Esophagus muscularis mucosa (tissue), 4 donors: ENCODE results near the gene CDC45. TPM values are rescaled to one million over a fixed set of nuclear protein-coding genes. Genes with fewer than 3 reads are reported as not detected.

Source experiments
- DNase-seq: peaks from one replicate; pipeline ENCODE4 v3.0.0-alpha.2; 2017; ENCODE audit errors: extremely low spot score
- H3K27ac ChIP-seq, 4 donors: fragments of 200-600 bp; sonication (generic); replicated peaks in 1 of 4; 1 replicate in 3 of 4; 2 replicates in 1 of 4; pipeline ENCODE4 v1.5.1; 2016 to 2019; ENCODE audit warnings: mild to moderate bottlenecking in 1 of 4
- H3K27me3 ChIP-seq, 4 donors: fragments of 200-600 bp; sonication (generic); one replicate each; pipeline versions ENCODE4 v1.5.1 to v1.6.0; 2016 to 2019
- H3K36me3 ChIP-seq, 4 donors: fragments of 200-600 bp; sonication (generic); one replicate each; pipeline ENCODE4 v1.5.1; 2016 to 2019
- H3K4me1 ChIP-seq, 4 donors: fragments of 200-600 bp; sonication (generic); one replicate each; pipeline ENCODE4 v1.5.1; 2016 to 2019
- H3K4me3 ChIP-seq, 4 donors: fragments of 200-600 bp; sonication (generic); 1 replicate in 2 of 4; 2 replicates in 2 of 4; pipeline ENCODE4 v1.5.1; 2016 to 2019; ENCODE audit warnings: mild to moderate bottlenecking in 4 of 4, moderate library complexity in 1 of 4
- H3K9me3 ChIP-seq, 4 donors: fragments of 200-600 bp; sonication (generic); 1 replicate in 3 of 4; 2 replicates in 1 of 4; pipeline ENCODE4 v1.5.1; 2016 to 2019
- CTCF ChIP-seq, 3 experiments: fragments of 200-600 bp in 2 of 3; fragments of 450-650 bp in 1 of 3; sonication (generic) in 2 of 3; IDR thresholded peaks; one replicate each; pipeline ENCODE4 v1.5.1; 2017 to 2019; ENCODE audit warnings: antibody characterized with exemption in 3 of 3, mild to moderate bottlenecking in 2 of 3, moderate library complexity in 1 of 3
- EP300 ChIP-seq: sonication (generic); formaldehyde crosslinking; IDR thresholded peaks from one replicate; pipeline ENCODE4 v1.6.1; 2017; ENCODE audit warnings: antibody characterized with exemption
- POLR2A ChIP-seq: fragments of 450-650 bp; IDR thresholded peaks from one replicate; pipeline ENCODE4 v1.6.1; 2017; ENCODE audit warnings: antibody characterized with exemption, moderate library complexity, mild to moderate bottlenecking, low read depth
- POLR2AphosphoS5 ChIP-seq, 2 donors: sonication (generic); formaldehyde crosslinking; IDR thresholded peaks; one replicate each; pipeline ENCODE4 v1.6.1; 2017; ENCODE audit warnings: antibody characterized with exemption in 2 of 2
- WGBS: methylation state at CpG from one replicate; pipeline ENCODE4 v1.1.5; 2018; 5-methylcytosine and 5-hydroxymethylcytosine counted together
- intact Hi-C: fragments of 100-400 bp; cut with DNase I; formaldehyde crosslinking; loops from one replicate; pipeline ENCODE4 v1.15.1; 2023
- total RNA-seq, 4 donors: library from RNA; depleted of rRNA; stranded (reverse); fragments of >200 nt; gene quantifications; one replicate each; pipeline versions ENCODE4 v1.1.0 to v1.2.1, GENCODE V29; 2016

The CDC45 gene
- total RNA-seq, 4 donors from 2014 or later: 0.32 to 1.1 (median 0.42) TPM; not detected in 1

GRCh38 chr22:19568337-19569275 lies 88.9 kb downstream of the CDC45 start:
- H3K4me1 ChIP-seq: peaks cover 0 to 24% (median 3%) of the 10 kb centered on the region in 4 donors
- H3K9me3 ChIP-seq: peaks cover 0 to 5% (median 0%) of the 10 kb centered on the region in 4 donors
- peak overlapping the region in 1 of 4 donors; percentile 56 for H3K27ac ChIP-seq
- no peak for DNase-seq
- TF ChIP-seq CTCF (IDR thresholded peaks at IDR 0.05): no peak
- no peak for TF ChIP-seq POLR2A
- no peak for TF ChIP-seq EP300
- no peak for TF ChIP-seq POLR2AphosphoS5 (IDR thresholded peaks at IDR 0.05)
- H3K4me3 ChIP-seq: no peak overlapping the region
- intact Hi-C loops: no loop called here
- H3K27me3 ChIP-seq: peaks cover 0 to 25% (median 0%) of the 10 kb centered on the region in 4 donors
- 78% methylated on average over 9 of the region's 9 CpGs for WGBS
- no peaks in the 10 kb centered on the region for H3K36me3 ChIP-seq

- no peaks in the 10 kb centered on the region for H3K36me3 ChIP-seq
- 100% methylated on average over 1 of the region's 1 CpG for WGBS
- no peak overlapping the region for H3K27ac ChIP-seq
- H3K4me1 ChIP-seq: peaks cover 0 to 24% (median 3%) of the 10 kb centered on the region in 4 donors
- DNase-seq: no peak
- TF ChIP-seq CTCF (IDR thresholded peaks at IDR 0.05) (no peak), POLR2A (no peak)
- H3K27me3 ChIP-seq: peaks cover 0 to 28% (median 0%) of the 10 kb centered on the region in 4 donors
- intact Hi-C loops: no loop called here
- H3K4me3 ChIP-seq: no peak overlapping the region
- H3K9me3 ChIP-seq: peaks cover 0 to 5% (median 0%) of the 10 kb centered on the region in 4 donors
These were observed 89.5 kb downstream of the CDC45 start for GRCh38 chr22:19569276-19569640.

- no peak for DNase-seq
- Histone ChIP-seq H3K9me3 (no peaks in the 10 kb centered on the region), H3K4me1 (peaks cover 0 to 24% (median 3%) of the 10 kb centered on the region in 4 donors), H3K36me3 (no peaks in the 10 kb centered on the region), H3K4me3 (no peak overlapping the region), H3K27me3 (peaks cover 0 to 28% (median 0%) of the 10 kb centered on the region in 4 donors), H3K27ac (no peak overlapping the region)
- WGBS: 86% methylated on average over 2 of the region's 2 CpGs
- intact Hi-C loops: no loop called here
- TF ChIP-seq POLR2AphosphoS5 (IDR thresholded peaks at IDR 0.05) (no peak), POLR2A (no peak), CTCF (IDR thresholded peaks at IDR 0.05) (no peak), EP300 (no peak)
These were observed 90.3 kb downstream of the CDC45 start for GRCh38 chr22:19569976-19570375.

Other genes starting within 250 kb of the CDC45 start
- gene CLTCL1, start 188.2 kb upstream of the CDC45 start, total RNA-seq: 1 to 10 TPM; 4.8 to 8.9 (median 6.0) TPM
- gene HIRA, start 48.2 kb upstream of the CDC45 start, total RNA-seq: 10 to 100 TPM; 22.0 to 31.6 (median 26.5) TPM
- 10 to 100 TPM; 21.2 to 31.2 (median 27.7) TPM for gene MRPL40, start 47.4 kb upstream of the CDC45 start, total RNA-seq
- 100 to 1,000 TPM in 3 of 4 donors, 10 to 100 TPM in 1; 92.1 to 136 (median 111) TPM for gene C22orf39, start 32.2 kb upstream of the CDC45 start, total RNA-seq
- 10 to 100 TPM; 54.8 to 65.2 (median 57.1) TPM for gene UFD1, start 727 bp upstream of the CDC45 start, total RNA-seq
- 100 to 1,000 TPM in 3 of 4 donors, 10 to 100 TPM in 1; 39.9 to 209 (median 147) TPM for gene CLDN5, start 44.5 kb downstream of the CDC45 start, total RNA-seq
- gene SEPTIN5, start 234.6 kb downstream of the CDC45 start, total RNA-seq: 10 to 100 TPM in 3 of 4 donors, 1 to 10 TPM in 1; 4.2 to 55.4 (median 20.6) TPM
- 10 to 100 TPM in 1 of 4 donors, 1 to 10 TPM in 3; 1.7 to 16.7 (median 5.7) TPM for gene GP1BB, start 243.6 kb downstream of the CDC45 start, total RNA-seq